ENCODE measurements around the gene CWC25. TPM values are rescaled to one million over a fixed set of nuclear protein-coding genes. Genes with fewer than 3 reads are reported as not detected.

CWC25 gene
- total RNA-seq, 1 donor from 2014 or later, result 11.8 TPM

- peaks cover 42% of the 10 kb centered on the region for H3K36me3 Mint-ChIP-seq (ENCODE audit: low read depth)
- H3K4me1 Mint-ChIP-seq (ENCODE audit: low read depth), result peaks cover 34% of the 10 kb centered on the region
- H3K27me3 Mint-ChIP-seq (ENCODE audit: low read depth), result no peaks in the 10 kb centered on the region
- no peak for TF ChIP-seq CTCF (IDR thresholded peaks at IDR 0.05)
- H3K9me3 Mint-ChIP-seq (ENCODE audit: low read depth), result no peaks in the 10 kb centered on the region
- no peak overlapping the region for H3K27ac Mint-ChIP-seq (ENCODE audit: unreplicated experiment)
- H3K4me3 Mint-ChIP-seq (ENCODE audit: unreplicated experiment), result no peak overlapping the region
- no peak for DNase-seq (ENCODE audit: low spot score)
Measured at GRCh38 chr17:38848557-38848891, 23.4 kb upstream of the CWC25 start.

GRCh38 chr17:38844261-38844757 is 19.2 kb upstream of the CWC25 start:
- TF ChIP-seq CTCF (IDR thresholded peaks at IDR 0.05), result no peak
- DNase-seq (ENCODE audit: low spot score), result no peak
- no peaks in the 10 kb centered on the region for H3K27me3 Mint-ChIP-seq (ENCODE audit: low read depth)
- H3K4me3 Mint-ChIP-seq (ENCODE audit: unreplicated experiment), result no peak overlapping the region
- no peak overlapping the region for H3K27ac Mint-ChIP-seq (ENCODE audit: unreplicated experiment)
- H3K36me3 Mint-ChIP-seq (ENCODE audit: low read depth), result peaks cover 11% of the 10 kb centered on the region
- H3K4me1 Mint-ChIP-seq (ENCODE audit: low read depth), result peaks cover 5% of the 10 kb centered on the region
- no peaks in the 10 kb centered on the region for H3K9me3 Mint-ChIP-seq (ENCODE audit: low read depth)

GRCh38 chr17:38825762-38826247 is 684 bp upstream of the CWC25 start:
- H3K4me1 Mint-ChIP-seq (ENCODE audit: low read depth), result peaks cover 28% of the 10 kb centered on the region

GRCh38 chr17:38815576-38816193 is 9.4 kb downstream of the CWC25 start:
- peak; percentile 65 for TF ChIP-seq CTCF (IDR thresholded peaks at IDR 0.05)
- no peaks in the 10 kb centered on the region for H3K27me3 Mint-ChIP-seq (ENCODE audit: low read depth)
- peaks cover 5% of the 10 kb centered on the region for H3K4me1 Mint-ChIP-seq (ENCODE audit: low read depth)
- no peaks in the 10 kb centered on the region for H3K9me3 Mint-ChIP-seq (ENCODE audit: low read depth)
- no peak for DNase-seq (ENCODE audit: low spot score)
- H3K36me3 Mint-ChIP-seq (ENCODE audit: low read depth), result peaks cover 16% of the 10 kb centered on the region
- peak overlapping the region; percentile 27 for H3K27ac Mint-ChIP-seq (ENCODE audit: unreplicated experiment)
- no peak overlapping the region for H3K4me3 Mint-ChIP-seq (ENCODE audit: unreplicated experiment)

More at GRCh38 chr17:38825762-38826247, 684 bp upstream of the CWC25 start:
- no peak for TF ChIP-seq CTCF (IDR thresholded peaks at IDR 0.05)
- DNase-seq (ENCODE audit: low spot score), result no peak
- peak overlapping the region; percentile 100 for H3K27ac Mint-ChIP-seq (ENCODE audit: unreplicated experiment)
- no peaks in the 10 kb centered on the region for H3K9me3 Mint-ChIP-seq (ENCODE audit: low read depth)
- peaks cover 4% of the 10 kb centered on the region for H3K36me3 Mint-ChIP-seq (ENCODE audit: low read depth)
- H3K4me3 Mint-ChIP-seq (ENCODE audit: unreplicated experiment), result peak overlapping the region; percentile 97
- no peaks in the 10 kb centered on the region for H3K27me3 Mint-ChIP-seq (ENCODE audit: low read depth)

- H3K4me3 Mint-ChIP-seq (ENCODE audit: unreplicated experiment), result no peak overlapping the region
- no peak for DNase-seq (ENCODE audit: low spot score)
- no peak for TF ChIP-seq CTCF (IDR thresholded peaks at IDR 0.05)
- no peaks in the 10 kb centered on the region for H3K9me3 Mint-ChIP-seq (ENCODE audit: low read depth)
- no peak overlapping the region for H3K27ac Mint-ChIP-seq (ENCODE audit: unreplicated experiment)
- H3K27me3 Mint-ChIP-seq (ENCODE audit: low read depth), result no peaks in the 10 kb centered on the region
- H3K36me3 Mint-ChIP-seq (ENCODE audit: low read depth), result peaks cover 31% of the 10 kb centered on the region
- H3K4me1 Mint-ChIP-seq (ENCODE audit: low read depth), result no peaks in the 10 kb centered on the region
Measured at GRCh38 chr17:38809828-38810227, 15.3 kb downstream of the CWC25 start.

All from chondrocyte (in vitro differentiated cells).